Upper lobe of left lung (tissue), 6 donors: ENCODE results near the gene RECQL5. TPM values are rescaled to one million over a fixed set of nuclear protein-coding genes. Genes with fewer than 3 reads are reported as not detected.

Experiments used
- ATAC-seq, 2 donors: fragments of 200-7000 bp; cut with Tn5 transposase; one replicate each; pipeline ENCODE4 v1.9.1; 2022; ENCODE audit warnings: mild to moderate bottlenecking in 2 of 2, moderate library complexity in 2 of 2; ENCODE audit not compliant: low FRiP score in 2 of 2
- DNase-seq, 2 donors: peaks; one replicate each; pipeline ENCODE4 v3.0.0-alpha.2; 2019 to 2020
- H3K27ac ChIP-seq, 4 donors: fragments of 200-600 bp; sonication (generic); one replicate each; pipeline ENCODE4 v1.5.1; 2016 to 2019
- H3K27me3 ChIP-seq, 4 donors: fragments of 200-600 bp; sonication (generic); one replicate each; pipeline ENCODE4 v1.5.1; 2017 to 2019
- H3K36me3 ChIP-seq, 4 donors: fragments of 200-600 bp; sonication (generic); one replicate each; pipeline ENCODE4 v1.5.1; 2016 to 2019
- H3K4me1 ChIP-seq, 4 donors: fragments of 200-600 bp; sonication (generic); one replicate each; pipeline ENCODE4 v1.5.1; 2018 to 2019
- H3K4me3 ChIP-seq, 4 donors: fragments of 200-600 bp; sonication (generic); one replicate each; pipeline ENCODE4 v1.5.1; 2017 to 2019; ENCODE audit warnings: mild to moderate bottlenecking in 2 of 4, moderate library complexity in 1 of 4
- H3K9me3 ChIP-seq, 4 donors: fragments of 200-600 bp; sonication (generic); one replicate each; pipeline ENCODE4 v1.5.1; 2018 to 2019
- EP300 ChIP-seq, 4 donors: sonication (generic); formaldehyde crosslinking; IDR thresholded peaks; one replicate each; pipeline ENCODE4 v1.5.1; 2017; ENCODE audit warnings: antibody characterized with exemption in 4 of 4, control low read depth in 2 of 4
- POLR2A ChIP-seq, 4 donors: fragments of 450-650 bp; IDR thresholded peaks; one replicate each; pipeline ENCODE4 v1.5.1; 2016 to 2017; ENCODE audit warnings: antibody characterized with exemption in 4 of 4, mild to moderate bottlenecking in 2 of 4
- POLR2AphosphoS5 ChIP-seq, 2 donors: sonication (generic); formaldehyde crosslinking; IDR thresholded peaks; one replicate each; pipeline ENCODE4 v1.5.1; 2017; ENCODE audit warnings: antibody characterized with exemption in 2 of 2
- WGBS, 2 donors: methylation state at CpG; one replicate each; pipeline ENCODE4 v1.1.5; 2017 to 2018; 5-methylcytosine and 5-hydroxymethylcytosine counted together
- total RNA-seq, 6 donors: library from RNA; depleted of rRNA in 4 of 6; stranded (reverse); fragments of >200 nt in 4 of 6; gene quantifications; one replicate each; pipeline versions ENCODE4 v1.1.0 to v1.2.1, GENCODE V29; 2016 to 2021
- TF ChIP-seq, protein P1 (sequence below), 6 experiments: fragments of 450-650 bp in 4 of 6; fragments of 200-600 bp in 2 of 6; sonication (generic) in 2 of 6; IDR thresholded peaks; one replicate each; pipeline ENCODE4 v1.5.1; 2016 to 2019; ENCODE audit warnings: antibody characterized with exemption in 6 of 6
- donor health status: DM: no; HTN: no; CAD: no; lungs with moderate emphysema.
- donor health status: DM: no; HTN: yes; CAD: no; lungs with severe emphysema.

The RECQL5 gene
- total RNA-seq, 6 donors from 2014 or later, result 11.4 to 97.4 (median 41.4) TPM

GRCh38 chr17:75649687-75650086 lies 17.3 kb downstream of the RECQL5 start:
- H3K27me3 ChIP-seq, result no peaks in the 10 kb centered on the region
- 94 to 97% methylated on average over 5 to 6 of the region's 6 CpGs for WGBS, 2 donors
- no peak for ATAC-seq
- peaks cover 8 to 22% (median 10%) of the 10 kb centered on the region in 4 donors for H3K4me1 ChIP-seq
- no peak for DNase-seq
- no peaks in the 10 kb centered on the region for H3K9me3 ChIP-seq
- TF ChIP-seq EP300 (IDR thresholded peaks at IDR 0.05) (no peak), POLR2A (IDR thresholded peaks at IDR 0.05) (no peak), POLR2AphosphoS5 (IDR thresholded peaks at IDR 0.05) (no peak)
- TF ChIP-seq, protein P1, sequence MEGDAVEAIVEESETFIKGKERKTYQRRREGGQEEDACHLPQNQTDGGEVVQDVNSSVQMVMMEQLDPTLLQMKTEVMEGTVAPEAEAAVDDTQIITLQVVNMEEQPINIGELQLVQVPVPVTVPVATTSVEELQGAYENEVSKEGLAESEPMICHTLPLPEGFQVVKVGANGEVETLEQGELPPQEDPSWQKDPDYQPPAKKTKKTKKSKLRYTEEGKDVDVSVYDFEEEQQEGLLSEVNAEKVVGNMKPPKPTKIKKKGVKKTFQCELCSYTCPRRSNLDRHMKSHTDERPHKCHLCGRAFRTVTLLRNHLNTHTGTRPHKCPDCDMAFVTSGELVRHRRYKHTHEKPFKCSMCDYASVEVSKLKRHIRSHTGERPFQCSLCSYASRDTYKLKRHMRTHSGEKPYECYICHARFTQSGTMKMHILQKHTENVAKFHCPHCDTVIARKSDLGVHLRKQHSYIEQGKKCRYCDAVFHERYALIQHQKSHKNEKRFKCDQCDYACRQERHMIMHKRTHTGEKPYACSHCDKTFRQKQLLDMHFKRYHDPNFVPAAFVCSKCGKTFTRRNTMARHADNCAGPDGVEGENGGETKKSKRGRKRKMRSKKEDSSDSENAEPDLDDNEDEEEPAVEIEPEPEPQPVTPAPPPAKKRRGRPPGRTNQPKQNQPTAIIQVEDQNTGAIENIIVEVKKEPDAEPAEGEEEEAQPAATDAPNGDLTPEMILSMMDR (IDR thresholded peaks at IDR 0.05), result no peak
- no peak overlapping the region for H3K4me3 ChIP-seq
- H3K27ac ChIP-seq, result no peak overlapping the region
- H3K36me3 ChIP-seq, result peaks cover 11 to 44% (median 24%) of the 10 kb centered on the region in 4 donors

- no peak overlapping the region for H3K4me3 ChIP-seq
- H3K36me3 ChIP-seq, result peaks cover 11 to 37% (median 23%) of the 10 kb centered on the region in 4 donors
- H3K9me3 ChIP-seq, result no peaks in the 10 kb centered on the region
- H3K4me1 ChIP-seq, result peaks cover 10 to 27% (median 15%) of the 10 kb centered on the region in 4 donors
- H3K27ac ChIP-seq, result no peak overlapping the region
- peak in 1 of 2 donors; percentile 46 for DNase-seq
- TF ChIP-seq, protein P1 (IDR thresholded peaks at IDR 0.05), result no peak
- TF ChIP-seq POLR2A (IDR thresholded peaks at IDR 0.05), result no peak
- no peak for TF ChIP-seq EP300 (IDR thresholded peaks at IDR 0.05)
- TF ChIP-seq POLR2AphosphoS5 (IDR thresholded peaks at IDR 0.05), result no peak
- no peak for ATAC-seq
- no peaks in the 10 kb centered on the region for H3K27me3 ChIP-seq
- WGBS, 2 donors, result 97% methylated on average over 7 of the region's 7 CpGs
These were observed 19.0 kb downstream of the RECQL5 start for GRCh38 chr17:75647921-75648320.

- no peak for TF ChIP-seq POLR2A (IDR thresholded peaks at IDR 0.05)
- peaks cover 10 to 33% (median 21%) of the 10 kb centered on the region in 4 donors for H3K4me1 ChIP-seq
- H3K9me3 ChIP-seq, result no peaks in the 10 kb centered on the region
- DNase-seq, result peak in 1 of 2 donors; percentile 59
- peaks cover 11 to 30% (median 23%) of the 10 kb centered on the region in 4 donors for H3K36me3 ChIP-seq
- no peak overlapping the region for H3K4me3 ChIP-seq
- WGBS, 2 donors, result 91 to 100% methylated on average over 1 to 7 of the region's 7 CpGs
- no peak for ATAC-seq
- peak overlapping the region; percentile 87 to 93 (median 91) for H3K27ac ChIP-seq
- no peaks in the 10 kb centered on the region for H3K27me3 ChIP-seq
These were observed 19.9 kb downstream of the RECQL5 start for GRCh38 chr17:75647061-75647460.

- Histone ChIP-seq H3K27ac (peak overlapping the region; percentile 87 to 93 (median 91)), H3K9me3 (no peaks in the 10 kb centered on the region), H3K4me3 (no peak overlapping the region), H3K27me3 (no peaks in the 10 kb centered on the region), H3K4me1 (peaks cover 10 to 38% (median 23%) of the 10 kb centered on the region in 4 donors), H3K36me3 (peaks cover 11 to 27% (median 23%) of the 10 kb centered on the region in 4 donors)
- DNase-seq, result no peak
- 84% methylated on average over 6 of the region's 6 CpGs; no CpG with 5 or more reads in 1 of the 2 donors for whole genome bisulfite sequencing, 2 donors
- no peak for ATAC-seq
- TF ChIP-seq EP300 (IDR thresholded peaks at IDR 0.05) (no peak), POLR2A (IDR thresholded peaks at IDR 0.05) (no peak), POLR2AphosphoS5 (IDR thresholded peaks at IDR 0.05) (no peak)
- TF ChIP-seq, protein P1 (IDR thresholded peaks at IDR 0.05), result no peak
These were observed 20.3 kb downstream of the RECQL5 start for GRCh38 chr17:75646638-75646992.

- DNase-seq, result peak; percentile 79 to 91
- 41 to 55% methylated on average over 9 to 16 of the region's 17 CpGs for WGBS, 2 donors
- peaks cover 10 to 43% (median 23%) of the 10 kb centered on the region in 4 donors for H3K4me1 ChIP-seq
- no peaks in the 10 kb centered on the region for H3K9me3 ChIP-seq
- no peak for TF ChIP-seq EP300 (IDR thresholded peaks at IDR 0.05)
- TF ChIP-seq, protein P1 (IDR thresholded peaks at IDR 0.05), result peak in 1 of 6 experiments; percentile 5
- peak in 2 of 4 donors; percentile 56 for TF ChIP-seq POLR2A (IDR thresholded peaks at IDR 0.05)
- TF ChIP-seq POLR2AphosphoS5 (IDR thresholded peaks at IDR 0.05), result peak; percentile 21 to 57
- peak; percentile 81 to 93 for ATAC-seq
- no peaks in the 10 kb centered on the region for H3K27me3 ChIP-seq
- peaks cover 7 to 28% (median 21%) of the 10 kb centered on the region in 4 donors for H3K36me3 ChIP-seq
- H3K27ac ChIP-seq, result peak overlapping the region; percentile 87 to 93 (median 91)
- no peak overlapping the region for H3K4me3 ChIP-seq
These were observed 20.9 kb downstream of the RECQL5 start for GRCh38 chr17:75645889-75646637.
